ENCODE measurements around the gene RPS6KA3.
A peak's percentile ranks its signal among the peaks of the same experiment; 100 is the strongest.
"Not testable (repeated sequence)": the region's sequence is repeated elsewhere in the genome, so short reads cannot be mapped to it uniquely, and the experiment has no call there.

Gene RPS6KA3

GRCh38 chrX:20252381-20253231 is 14.1 kb downstream of the RPS6KA3 start:
- TF ChIP-seq CTCF (IDR thresholded peaks at IDR 0.05) = peak; percentile 71
- no peaks in the 10 kb centered on the region for H3K9me3 ChIP-seq
- H3K27ac ChIP-seq = peak overlapping the region; percentile 27
- H3K4me1 ChIP-seq (ENCODE audit: control insufficient read depth in 1 of 2, insufficient read depth in 1 of 2, low read depth in 1 of 2, low read length in 1 of 2) = peaks cover 7 to 14% of the 10 kb centered on the region in 2 experiments
- H3K27me3 ChIP-seq = no peaks in the 10 kb centered on the region
- no peaks in the 10 kb centered on the region for H3K36me3 ChIP-seq
- no peak overlapping the region for H3K4me3 ChIP-seq (ENCODE audit: low read depth in 1 of 2, low read length in 1 of 2)

- Histone ChIP-seq H3K36me3 (no peaks in the 10 kb centered on the region), H3K27me3 (no peaks in the 10 kb centered on the region), H3K4me3 (ENCODE audit: low read depth in 1 of 2, low read length in 1 of 2) (no peak overlapping the region), H3K9me3 (no peaks in the 10 kb centered on the region), H3K27ac (no peak overlapping the region), H3K4me1 (ENCODE audit: control insufficient read depth in 1 of 2, insufficient read depth in 1 of 2, low read depth in 1 of 2, low read length in 1 of 2) (peaks cover 7 to 14% of the 10 kb centered on the region in 2 experiments)
- TF ChIP-seq CTCF (IDR thresholded peaks at IDR 0.05) = no peak
These were observed 15.0 kb downstream of the RPS6KA3 start for GRCh38 chrX:20251691-20252090.

DNA sequence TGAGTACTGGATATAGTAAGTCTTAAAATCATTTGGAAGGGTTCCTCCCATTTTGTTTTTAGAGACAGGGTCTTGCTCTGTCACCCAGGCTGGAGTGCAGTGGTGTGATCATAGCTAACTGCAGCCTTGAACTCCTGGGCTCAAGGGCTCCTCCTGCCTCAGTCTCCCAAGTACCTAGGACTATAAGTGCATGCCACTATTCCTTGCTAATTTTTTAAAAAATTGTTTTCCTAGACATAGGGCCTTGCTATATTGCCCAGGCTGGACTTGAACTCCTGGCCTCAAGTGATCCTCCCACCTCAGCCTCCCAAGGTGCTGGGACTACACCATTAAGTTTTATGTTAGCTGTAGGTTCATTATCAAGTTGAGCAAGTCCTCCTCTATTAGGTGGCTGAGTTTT is 16.6 kb downstream of the RPS6KA3 start:
- H3K9me3 ChIP-seq; H3K27ac ChIP-seq; H3K27me3 ChIP-seq; H3K4me3 ChIP-seq (ENCODE audit: low read depth in 1 of 2, low read length in 1 of 2); H3K36me3 ChIP-seq: not testable (repeated sequence)
- peaks cover 7 to 14% of the 10 kb centered on the region in 2 experiments for H3K4me1 ChIP-seq (ENCODE audit: control insufficient read depth in 1 of 2, insufficient read depth in 1 of 2, low read depth in 1 of 2, low read length in 1 of 2)

- H3K9me3 ChIP-seq = no peaks in the 10 kb centered on the region
- H3K36me3 ChIP-seq = no peaks in the 10 kb centered on the region
- peaks cover 7 to 14% of the 10 kb centered on the region in 2 experiments for H3K4me1 ChIP-seq (ENCODE audit: control insufficient read depth in 1 of 2, insufficient read depth in 1 of 2, low read depth in 1 of 2, low read length in 1 of 2)
- H3K27ac ChIP-seq = no peak overlapping the region
- H3K27me3 ChIP-seq = no peaks in the 10 kb centered on the region
- TF ChIP-seq CTCF (IDR thresholded peaks at IDR 0.05) = no peak
- H3K4me3 ChIP-seq (ENCODE audit: low read depth in 1 of 2, low read length in 1 of 2) = no peak overlapping the region
These were observed 18.0 kb downstream of the RPS6KA3 start for GRCh38 chrX:20248592-20249192.

DNA sequence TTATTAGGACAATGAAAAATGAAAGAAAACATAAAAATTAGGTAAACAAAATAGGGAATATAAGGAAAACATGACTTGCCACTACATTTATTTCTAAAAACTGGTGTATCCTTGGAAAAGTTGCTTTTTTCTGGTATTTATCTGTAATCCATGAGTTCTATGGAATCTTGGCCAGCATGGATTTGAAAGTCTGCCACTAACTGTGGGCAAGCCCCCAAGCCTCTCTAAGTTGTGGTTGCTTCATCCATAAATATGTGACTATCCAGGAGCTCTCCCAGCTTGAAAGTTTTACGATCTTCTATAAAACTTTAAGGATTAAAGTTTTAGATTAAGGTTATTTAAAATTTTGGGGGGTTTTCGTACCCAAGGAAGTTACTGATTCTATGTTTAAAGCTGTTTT is 21.8 kb downstream of the RPS6KA3 start:
- Histone ChIP-seq H3K4me1 (ENCODE audit: control insufficient read depth in 1 of 2, insufficient read depth in 1 of 2, low read depth in 1 of 2, low read length in 1 of 2) (peaks cover 7% of the 10 kb centered on the region in 2 experiments), H3K9me3 (no peaks in the 10 kb centered on the region), H3K36me3 (no peaks in the 10 kb centered on the region), H3K4me3 (ENCODE audit: low read depth in 1 of 2, low read length in 1 of 2) (no peak overlapping the region), H3K27me3 (no peaks in the 10 kb centered on the region), H3K27ac (no peak overlapping the region)
- no peak for TF ChIP-seq CTCF (IDR thresholded peaks at IDR 0.05)

DNA sequence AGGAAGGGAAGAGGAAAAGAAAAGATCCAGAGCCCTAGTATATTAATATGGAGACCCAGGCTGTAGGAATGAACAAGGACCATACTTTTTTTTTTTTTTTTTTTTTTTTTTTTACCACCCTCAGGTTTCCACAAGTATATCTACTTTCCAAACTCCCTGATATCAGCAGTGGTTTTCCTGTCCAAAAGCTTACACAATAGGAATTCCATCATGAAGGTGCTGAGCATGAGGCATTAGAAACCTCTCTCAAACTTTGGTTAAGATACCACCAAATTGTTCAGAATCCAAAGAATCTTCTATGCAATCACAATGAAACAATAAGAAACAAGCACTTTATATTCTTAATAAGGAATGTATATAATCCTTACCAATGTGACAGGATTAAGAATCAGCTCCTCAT is 26.5 kb downstream of the RPS6KA3 start:
- no peak overlapping the region for H3K27ac ChIP-seq
- no peaks in the 10 kb centered on the region for H3K4me1 ChIP-seq (ENCODE audit: control insufficient read depth in 1 of 2, insufficient read depth in 1 of 2, low read depth in 1 of 2, low read length in 1 of 2)
- no peak for TF ChIP-seq CTCF (IDR thresholded peaks at IDR 0.05)
- H3K27me3 ChIP-seq = no peaks in the 10 kb centered on the region
- no peaks in the 10 kb centered on the region for H3K36me3 ChIP-seq
- H3K9me3 ChIP-seq = no peaks in the 10 kb centered on the region
- no peak overlapping the region for H3K4me3 ChIP-seq (ENCODE audit: low read depth in 1 of 2, low read length in 1 of 2)

Measured in neutrophil (primary cell).